Measurements from ENCODE around the gene MIER2. TPM values are rescaled to one million over a fixed set of nuclear protein-coding genes. Genes with fewer than 3 reads are reported as not detected.
"Not testable (repeated sequence)": the region's sequence is repeated elsewhere in the genome, so short reads cannot be mapped to it uniquely, and the experiment has no call there.

Gene MIER2
- total and polyA plus RNA-seq, 2 donors, result 8.7 to 24.9 TPM

DNA sequence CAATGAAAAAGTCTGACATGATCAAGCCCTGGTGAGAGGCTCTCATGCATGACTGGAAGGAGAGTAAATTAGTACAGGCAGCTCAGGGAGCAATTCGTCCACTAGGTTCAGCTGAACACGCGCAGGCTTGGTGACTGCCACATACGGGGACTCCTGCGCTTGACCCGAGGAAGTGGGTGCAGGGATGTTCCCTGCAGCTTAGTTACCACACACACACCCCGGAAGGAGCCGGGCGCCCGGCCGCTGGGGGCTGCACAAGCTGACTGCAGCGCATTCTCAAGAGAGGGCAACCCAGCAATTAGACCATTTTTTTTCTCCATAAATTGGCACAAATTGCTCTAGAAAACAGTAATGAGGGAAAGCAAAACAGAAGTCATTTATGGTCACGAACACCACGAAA, 23.0 kb upstream of the MIER2 start:
- Histone ChIP-seq H3K36me3 (ENCODE audit: control insufficient read depth in 2 of 2, insufficient read depth in 2 of 2, low read length in 1 of 2) (no peaks in the 10 kb centered on the region), H3K27me3 (ENCODE audit: control insufficient read depth in 2 of 2, insufficient read depth in 1 of 2, low read length in 1 of 2) (peaks cover 0 to 2% of the 10 kb centered on the region in 2 donors), H3K4me3 (ENCODE audit: low read length in 2 of 2) (no peak overlapping the region), H3K9me3 (ENCODE audit: control insufficient read depth in 2 of 2, insufficient read depth in 1 of 2, low read length in 1 of 2) (no peaks in the 10 kb centered on the region), H3K4me1 (ENCODE audit: control insufficient read depth in 2 of 2, insufficient read depth in 2 of 2, low read length in 2 of 2) (no peaks in the 10 kb centered on the region), H3K27ac (ENCODE audit: low read depth in 1 of 2, low read length in 1 of 2) (no peak overlapping the region)
- DNase-seq (ENCODE audit: low read depth in 6 of 9, low spot score in 9 of 9), result no peak
- 94% methylated on average over 14 of the region's 14 CpGs for WGBS

DNA sequence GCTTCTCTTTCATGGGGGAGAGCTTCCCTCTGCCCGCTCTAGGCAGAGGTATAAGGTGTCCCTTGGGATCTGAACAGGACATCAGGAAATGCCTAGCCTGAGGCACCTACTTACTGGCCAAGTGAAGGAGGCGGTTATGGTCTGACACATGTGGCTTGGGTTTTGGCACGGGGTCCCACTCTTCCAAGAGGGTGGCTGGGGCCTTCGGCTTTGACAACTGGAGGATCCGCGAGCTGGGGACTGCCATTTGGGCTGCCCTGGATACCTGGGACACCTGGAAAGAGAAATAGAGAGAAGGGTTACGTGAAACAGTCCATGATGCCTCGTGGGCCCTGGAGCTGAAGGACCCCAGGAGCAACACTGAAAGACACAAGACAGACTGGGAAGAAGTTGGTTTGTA, 22.4 kb upstream of the MIER2 start:
- peaks cover 0 to 2% of the 10 kb centered on the region in 2 donors for H3K27me3 ChIP-seq (ENCODE audit: control insufficient read depth in 2 of 2, insufficient read depth in 1 of 2, low read length in 1 of 2)
- no peak for DNase-seq (ENCODE audit: low read depth in 6 of 9, low spot score in 9 of 9)
- WGBS, result 91% methylated on average over 8 of the region's 8 CpGs

DNA sequence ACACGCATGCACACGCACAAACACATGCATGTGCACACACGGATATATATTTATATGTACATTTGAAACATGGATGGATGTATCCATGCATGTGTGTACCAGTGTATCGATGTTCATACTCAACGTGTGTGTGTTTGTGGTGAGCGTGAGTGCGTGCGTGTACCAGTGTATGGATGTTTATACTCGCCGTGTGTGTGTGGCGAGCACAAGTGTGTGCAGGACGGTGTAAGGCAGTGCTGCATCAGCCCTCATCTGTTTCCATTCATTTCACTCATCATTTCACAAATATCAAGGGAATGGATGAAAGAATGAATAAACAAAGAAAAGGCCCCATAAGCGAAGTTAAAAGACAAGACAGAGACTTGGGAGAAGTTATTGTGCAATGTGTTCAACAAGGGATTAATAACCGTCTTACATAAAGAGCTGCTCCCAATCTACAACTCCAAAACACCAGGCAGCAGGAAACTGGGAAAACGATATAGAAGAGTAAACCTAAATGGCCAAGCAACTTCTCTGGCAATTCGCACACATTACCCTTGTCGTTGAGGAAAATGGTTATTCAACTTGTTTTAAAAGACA, 21.7 kb upstream of the MIER2 start:
- peaks cover 0 to 2% of the 10 kb centered on the region in 2 donors for H3K27me3 ChIP-seq (ENCODE audit: control insufficient read depth in 2 of 2, insufficient read depth in 1 of 2, low read length in 1 of 2)

More for the DNA sequence above, 22.4 kb upstream of the MIER2 start:
- Histone ChIP-seq H3K27ac (ENCODE audit: low read depth in 1 of 2, low read length in 1 of 2) (no peak overlapping the region), H3K36me3 (ENCODE audit: control insufficient read depth in 2 of 2, insufficient read depth in 2 of 2, low read length in 1 of 2) (no peaks in the 10 kb centered on the region), H3K4me3 (ENCODE audit: low read length in 2 of 2) (no peak overlapping the region), H3K4me1 (ENCODE audit: control insufficient read depth in 2 of 2, insufficient read depth in 2 of 2, low read length in 2 of 2) (no peaks in the 10 kb centered on the region), H3K9me3 (ENCODE audit: control insufficient read depth in 2 of 2, insufficient read depth in 1 of 2, low read length in 1 of 2) (peaks cover 0 to 5% of the 10 kb centered on the region in 2 donors)

DNA sequence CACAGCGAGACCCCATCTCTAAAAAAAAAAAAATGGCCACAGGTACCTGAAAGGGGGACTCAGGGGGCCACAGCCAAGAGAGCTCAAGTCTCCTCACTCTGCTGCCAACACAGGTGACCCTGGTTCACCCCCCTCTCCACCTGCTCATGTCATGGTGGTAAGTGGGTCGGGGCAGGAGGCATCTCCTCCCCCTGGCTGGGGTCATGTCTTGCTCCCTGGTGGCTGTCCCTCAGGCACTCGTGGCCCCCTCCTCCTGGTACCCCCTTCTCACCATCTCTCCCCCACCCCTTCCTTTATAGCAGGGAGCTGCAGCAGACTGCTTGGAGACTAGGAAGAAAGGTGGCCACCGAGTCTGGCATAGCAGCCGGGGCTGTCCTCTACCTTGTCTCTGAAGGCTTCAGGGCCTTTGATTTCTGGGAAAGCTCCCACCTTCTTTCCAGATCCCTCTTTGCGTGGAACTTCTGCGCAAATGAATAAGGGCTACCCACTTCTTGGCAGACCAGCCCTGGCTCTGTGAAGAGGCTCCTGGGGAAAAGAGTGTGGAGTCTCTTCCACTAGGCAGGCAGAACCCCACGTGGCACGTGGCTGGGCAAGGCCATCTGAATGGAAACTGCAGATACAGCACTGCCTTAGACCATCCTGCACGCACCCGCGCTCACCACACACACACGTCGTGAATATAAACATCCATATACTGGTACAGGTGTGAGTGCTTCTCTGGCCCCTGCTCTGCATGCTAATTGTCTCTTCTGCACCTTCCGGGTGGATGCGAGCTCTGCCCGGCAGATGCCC, 20.1 kb upstream of the MIER2 start:
- H3K9me3 ChIP-seq (ENCODE audit: control insufficient read depth in 2 of 2, insufficient read depth in 1 of 2, low read length in 1 of 2), result peaks cover 0 to 9% of the 10 kb centered on the region in 2 donors
- H3K27me3 ChIP-seq (ENCODE audit: control insufficient read depth in 2 of 2, insufficient read depth in 1 of 2, low read length in 1 of 2), result peaks cover 0 to 2% of the 10 kb centered on the region in 2 donors
- H3K4me1 ChIP-seq (ENCODE audit: control insufficient read depth in 2 of 2, insufficient read depth in 2 of 2, low read length in 2 of 2), result no peaks in the 10 kb centered on the region
- no peak for DNase-seq (ENCODE audit: low read depth in 6 of 9, low spot score in 9 of 9)
- no peak overlapping the region for H3K27ac ChIP-seq (ENCODE audit: low read depth in 1 of 2, low read length in 1 of 2)
- H3K4me3 ChIP-seq (ENCODE audit: low read length in 2 of 2), result no peak overlapping the region
- H3K36me3 ChIP-seq (ENCODE audit: control insufficient read depth in 2 of 2, insufficient read depth in 2 of 2, low read length in 1 of 2), result no peaks in the 10 kb centered on the region
- 86% methylated on average over 17 of the region's 17 CpGs for WGBS

More for the DNA sequence above, 21.7 kb upstream of the MIER2 start:
- Histone ChIP-seq H3K27ac (ENCODE audit: low read depth in 1 of 2, low read length in 1 of 2) (no peak overlapping the region), H3K36me3 (ENCODE audit: control insufficient read depth in 2 of 2, insufficient read depth in 2 of 2, low read length in 1 of 2) (no peaks in the 10 kb centered on the region), H3K4me1 (ENCODE audit: control insufficient read depth in 2 of 2, insufficient read depth in 2 of 2, low read length in 2 of 2) (no peaks in the 10 kb centered on the region), H3K9me3 (ENCODE audit: control insufficient read depth in 2 of 2, insufficient read depth in 1 of 2, low read length in 1 of 2) (peaks cover 0 to 9% of the 10 kb centered on the region in 2 donors), H3K4me3 (ENCODE audit: low read length in 2 of 2) (no peak overlapping the region)
- 97% methylated on average over 17 of the region's 17 CpGs for WGBS
- no peak for DNase-seq (ENCODE audit: low read depth in 6 of 9, low spot score in 9 of 9)

DNA sequence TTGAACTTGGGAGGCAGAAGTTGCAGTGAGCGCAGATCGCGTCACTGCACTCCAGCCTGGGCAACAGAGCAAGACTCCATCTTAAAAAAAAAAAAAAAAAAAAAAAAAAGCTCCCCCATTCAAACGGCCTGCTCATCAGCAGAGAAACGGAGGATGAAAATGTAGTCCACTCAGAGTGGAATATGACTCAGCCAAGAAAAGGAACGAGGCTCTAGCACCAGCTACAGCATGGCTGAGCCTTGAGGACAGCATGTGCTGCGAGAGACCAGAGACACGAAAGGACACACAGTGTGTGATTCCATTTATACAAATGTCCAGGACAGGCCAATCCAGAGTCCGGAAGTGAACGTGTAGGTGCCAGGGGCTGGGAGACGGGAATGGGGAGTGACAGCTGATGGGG, 18.1 kb upstream of the MIER2 start:
- Histone ChIP-seq H3K36me3 (ENCODE audit: control insufficient read depth in 2 of 2, insufficient read depth in 2 of 2, low read length in 1 of 2) (no peaks in the 10 kb centered on the region), H3K27me3 (ENCODE audit: control insufficient read depth in 2 of 2, insufficient read depth in 1 of 2, low read length in 1 of 2) (peaks cover 0 to 2% of the 10 kb centered on the region in 2 donors)
- 91% methylated on average over 11 of the region's 11 CpGs for WGBS

DNA sequence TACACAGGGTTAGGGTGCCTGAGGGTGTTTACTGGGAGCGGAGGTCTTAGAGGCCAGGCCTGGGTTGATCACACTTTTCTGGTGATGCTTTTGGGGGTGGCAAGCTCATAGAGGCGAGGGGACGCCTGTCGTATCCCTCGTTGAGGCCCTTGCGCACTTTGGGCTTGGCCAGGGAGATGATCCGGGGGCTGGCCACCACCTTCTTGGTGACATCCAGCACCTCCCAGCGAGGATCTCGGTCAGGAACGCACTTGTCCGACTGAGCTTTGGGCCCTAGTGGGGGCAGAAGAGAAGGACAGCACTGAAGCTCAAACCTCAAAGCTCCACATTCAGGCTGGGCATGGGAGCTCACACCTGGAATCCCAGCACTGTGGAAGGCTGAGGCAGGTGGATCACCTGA, 17.6 kb upstream of the MIER2 start:
- no peak for DNase-seq (ENCODE audit: low read depth in 6 of 9, low spot score in 9 of 9)
- H3K27ac ChIP-seq (ENCODE audit: low read depth in 1 of 2, low read length in 1 of 2), result no peak overlapping the region
- no peaks in the 10 kb centered on the region for H3K36me3 ChIP-seq (ENCODE audit: control insufficient read depth in 2 of 2, insufficient read depth in 2 of 2, low read length in 1 of 2)
- WGBS, result 97% methylated on average over 11 of the region's 11 CpGs
- no peak overlapping the region for H3K4me3 ChIP-seq (ENCODE audit: low read length in 2 of 2)
- peaks cover 1 to 9% of the 10 kb centered on the region in 2 donors for H3K9me3 ChIP-seq (ENCODE audit: control insufficient read depth in 2 of 2, insufficient read depth in 1 of 2, low read length in 1 of 2)
- H3K4me1 ChIP-seq (ENCODE audit: control insufficient read depth in 2 of 2, insufficient read depth in 2 of 2, low read length in 2 of 2), result no peaks in the 10 kb centered on the region
- peaks cover 0 to 2% of the 10 kb centered on the region in 2 donors for H3K27me3 ChIP-seq (ENCODE audit: control insufficient read depth in 2 of 2, insufficient read depth in 1 of 2, low read length in 1 of 2)

More for the DNA sequence above, 18.1 kb upstream of the MIER2 start:
- no peak for DNase-seq (ENCODE audit: low read depth in 6 of 9, low spot score in 9 of 9)
- no peak overlapping the region for H3K4me3 ChIP-seq (ENCODE audit: low read length in 2 of 2)
- no peaks in the 10 kb centered on the region for H3K4me1 ChIP-seq (ENCODE audit: control insufficient read depth in 2 of 2, insufficient read depth in 2 of 2, low read length in 2 of 2)
- peaks cover 1 to 9% of the 10 kb centered on the region in 2 donors for H3K9me3 ChIP-seq (ENCODE audit: control insufficient read depth in 2 of 2, insufficient read depth in 1 of 2, low read length in 1 of 2)
- no peak overlapping the region for H3K27ac ChIP-seq (ENCODE audit: low read depth in 1 of 2, low read length in 1 of 2)

DNA sequence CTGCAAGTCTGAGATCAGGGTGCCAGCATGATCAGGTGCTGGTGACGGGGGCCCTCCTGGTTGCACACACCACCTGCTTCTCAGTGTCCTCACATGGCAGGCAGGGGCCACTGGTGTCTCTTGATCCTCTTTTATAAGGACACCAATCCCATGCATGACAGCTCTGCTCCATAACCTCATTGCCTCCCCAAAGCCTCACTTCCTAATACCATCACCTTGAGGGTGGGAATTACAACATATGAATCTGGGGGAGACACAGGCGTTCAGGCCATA, 15.0 kb upstream of the MIER2 start:
- H3K9me3 ChIP-seq (ENCODE audit: control insufficient read depth in 2 of 2, insufficient read depth in 1 of 2, low read length in 1 of 2), result peaks cover 1 to 11% of the 10 kb centered on the region in 2 donors
- 90% methylated on average over 2 of the region's 2 CpGs for WGBS
- no peaks in the 10 kb centered on the region for H3K4me1 ChIP-seq (ENCODE audit: control insufficient read depth in 2 of 2, insufficient read depth in 2 of 2, low read length in 2 of 2)
- no peaks in the 10 kb centered on the region for H3K27me3 ChIP-seq (ENCODE audit: control insufficient read depth in 2 of 2, insufficient read depth in 1 of 2, low read length in 1 of 2)
- H3K36me3 ChIP-seq (ENCODE audit: control insufficient read depth in 2 of 2, insufficient read depth in 2 of 2, low read length in 1 of 2), result no peaks in the 10 kb centered on the region
- no peak for DNase-seq (ENCODE audit: low read depth in 6 of 9, low spot score in 9 of 9)
- no peak overlapping the region for H3K27ac ChIP-seq (ENCODE audit: low read depth in 1 of 2, low read length in 1 of 2)
- H3K4me3 ChIP-seq (ENCODE audit: low read length in 2 of 2), result no peak overlapping the region

DNA sequence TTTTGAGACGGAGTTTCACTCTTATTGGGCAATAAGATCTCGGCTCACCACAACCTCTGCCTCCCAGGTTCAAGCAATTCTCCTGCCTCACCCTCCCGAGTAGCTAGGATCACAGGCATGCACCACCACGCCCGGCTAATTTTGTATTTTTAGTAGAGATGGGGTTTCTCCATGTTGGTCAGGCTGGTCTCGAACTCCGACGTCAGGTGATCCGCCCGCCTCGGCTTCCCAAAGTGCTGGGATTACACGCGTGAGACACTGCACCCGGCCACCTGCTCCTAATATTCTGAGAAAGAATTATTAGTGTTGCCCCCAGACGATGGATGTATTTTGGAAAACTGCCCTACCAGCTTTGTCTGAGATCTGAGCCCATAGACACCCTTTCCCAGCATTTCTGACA, 10.9 kb upstream of the MIER2 start:
- not testable (repeated sequence) for DNase-seq (ENCODE audit: low read depth in 6 of 9, low spot score in 9 of 9)
- 95% methylated on average over 15 of the region's 15 CpGs for WGBS

DNA sequence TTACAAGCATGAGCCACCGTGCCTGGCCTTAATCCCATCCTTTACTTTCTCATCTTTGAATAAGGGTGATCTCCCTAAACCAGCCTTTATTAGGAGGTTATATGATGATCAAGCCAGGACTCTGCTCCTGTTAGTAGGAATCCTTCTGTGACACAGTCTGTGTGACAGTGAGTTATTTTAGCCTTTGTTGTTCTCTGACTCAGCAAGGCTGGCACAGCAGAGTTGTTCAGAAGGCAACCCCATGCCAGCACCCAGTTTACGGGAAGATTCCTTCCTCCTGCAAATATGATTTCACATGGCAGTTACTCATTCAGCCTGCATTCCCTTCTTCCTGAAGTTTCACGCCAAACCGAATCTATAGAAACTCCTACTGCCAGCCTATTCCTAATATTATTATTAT, 10.5 kb upstream of the MIER2 start:
- H3K9me3 ChIP-seq (ENCODE audit: control insufficient read depth in 2 of 2, insufficient read depth in 1 of 2, low read length in 1 of 2), result peaks cover 1 to 12% of the 10 kb centered on the region in 2 donors
- DNase-seq (ENCODE audit: low read depth in 6 of 9, low spot score in 9 of 9), result no peak
- no peak overlapping the region for H3K27ac ChIP-seq (ENCODE audit: low read depth in 1 of 2, low read length in 1 of 2)
- H3K4me1 ChIP-seq (ENCODE audit: control insufficient read depth in 2 of 2, insufficient read depth in 2 of 2, low read length in 2 of 2), result no peaks in the 10 kb centered on the region
- peaks cover 0 to 3% of the 10 kb centered on the region in 2 donors for H3K27me3 ChIP-seq (ENCODE audit: control insufficient read depth in 2 of 2, insufficient read depth in 1 of 2, low read length in 1 of 2)
- no peaks in the 10 kb centered on the region for H3K36me3 ChIP-seq (ENCODE audit: control insufficient read depth in 2 of 2, insufficient read depth in 2 of 2, low read length in 1 of 2)
- WGBS, result 95% methylated on average over 4 of the region's 4 CpGs
- no peak overlapping the region for H3K4me3 ChIP-seq (ENCODE audit: low read length in 2 of 2)

More for the DNA sequence above, 10.9 kb upstream of the MIER2 start:
- H3K27me3 ChIP-seq (ENCODE audit: control insufficient read depth in 2 of 2, insufficient read depth in 1 of 2, low read length in 1 of 2); H3K4me3 ChIP-seq (ENCODE audit: low read length in 2 of 2); H3K36me3 ChIP-seq (ENCODE audit: control insufficient read depth in 2 of 2, insufficient read depth in 2 of 2, low read length in 1 of 2); H3K4me1 ChIP-seq (ENCODE audit: control insufficient read depth in 2 of 2, insufficient read depth in 2 of 2, low read length in 2 of 2); H3K27ac ChIP-seq (ENCODE audit: low read depth in 1 of 2, low read length in 1 of 2): not testable (repeated sequence)
- H3K9me3 ChIP-seq (ENCODE audit: control insufficient read depth in 2 of 2, insufficient read depth in 1 of 2, low read length in 1 of 2), result peaks cover 1 to 12% of the 10 kb centered on the region in 2 donors
